ENCODE results near the gene SLC25A33. TPM values are rescaled to one million over a fixed set of nuclear protein-coding genes. Genes with fewer than 3 reads are reported as not detected.

Gene SLC25A33
- total RNA-seq, 1 experiment from 2014 or later: 42.2 TPM

GRCh38 chr1:9573723-9574122, 34.5 kb downstream of the SLC25A33 start:
- in situ Hi-C loops (cut with HindIII; ENCODE audit: low sequenced_read_pairs): loop anchor here (25.0 kb wide), 1 partner anchor 286 kb away; the partner anchor contains the start of gene SPSB1
- DNase-seq (ENCODE audit: low spot score): peak; percentile 42

GRCh38 chr1:9575486-9575885, 36.2 kb downstream of the SLC25A33 start:
- in situ Hi-C loops (cut with HindIII; ENCODE audit: low sequenced_read_pairs): no loop called here
- no peak for DNase-seq (ENCODE audit: low spot score)

- in situ Hi-C loops (cut with HindIII; ENCODE audit: low sequenced_read_pairs): no loop called here
- no peak for DNase-seq (ENCODE audit: low spot score)
Measured at GRCh38 chr1:9576903-9577302, 37.6 kb downstream of the SLC25A33 start.

DNA sequence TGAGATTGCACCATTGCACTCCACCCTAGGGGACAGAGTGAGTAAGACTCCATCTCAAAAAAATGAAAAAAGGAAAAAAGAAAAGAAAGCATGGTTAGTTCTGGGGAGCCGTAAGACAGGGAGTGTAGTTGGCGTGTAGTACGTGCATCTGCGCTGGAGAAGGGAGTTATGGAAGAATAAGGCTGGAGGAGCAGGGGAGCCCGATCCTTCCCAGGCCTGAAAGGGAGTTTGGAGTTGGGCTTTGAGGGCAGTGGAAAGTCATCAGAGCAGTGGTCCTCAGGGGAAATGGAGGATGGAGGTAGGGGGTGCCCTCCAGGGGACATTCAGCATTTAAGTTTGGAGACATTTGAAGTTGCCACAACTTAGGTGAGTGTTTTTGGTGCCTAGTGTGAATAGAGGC, 38.2 kb downstream of the SLC25A33 start:
- no peak for DNase-seq (ENCODE audit: low spot score)
- in situ Hi-C loops (cut with HindIII; ENCODE audit: low sequenced_read_pairs): no loop called here

- DNase-seq (ENCODE audit: low spot score): no peak
- in situ Hi-C loops (cut with HindIII; ENCODE audit: low sequenced_read_pairs): no loop called here
Measured at GRCh38 chr1:9580942-9581341, 41.7 kb downstream of the SLC25A33 start.

GRCh38 chr1:9586147-9586766, 47.0 kb downstream of the SLC25A33 start:
- no peak for DNase-seq (ENCODE audit: low spot score)

GRCh38 chr1:9588551-9589143, 49.4 kb downstream of the SLC25A33 start, which contains the start of gene TMEM201:
TMEM201 (plus strand) TSS chr1:9588911; CDS start chr1:9588931, 20 bp downstream.
- DNase-seq (ENCODE audit: low spot score): peak; percentile 92
- in situ Hi-C loops (cut with HindIII; ENCODE audit: low sequenced_read_pairs): no loop called here

More at GRCh38 chr1:9586147-9586766, 47.0 kb downstream of the SLC25A33 start:
- in situ Hi-C loops (cut with HindIII; ENCODE audit: low sequenced_read_pairs): no loop called here

DNA sequence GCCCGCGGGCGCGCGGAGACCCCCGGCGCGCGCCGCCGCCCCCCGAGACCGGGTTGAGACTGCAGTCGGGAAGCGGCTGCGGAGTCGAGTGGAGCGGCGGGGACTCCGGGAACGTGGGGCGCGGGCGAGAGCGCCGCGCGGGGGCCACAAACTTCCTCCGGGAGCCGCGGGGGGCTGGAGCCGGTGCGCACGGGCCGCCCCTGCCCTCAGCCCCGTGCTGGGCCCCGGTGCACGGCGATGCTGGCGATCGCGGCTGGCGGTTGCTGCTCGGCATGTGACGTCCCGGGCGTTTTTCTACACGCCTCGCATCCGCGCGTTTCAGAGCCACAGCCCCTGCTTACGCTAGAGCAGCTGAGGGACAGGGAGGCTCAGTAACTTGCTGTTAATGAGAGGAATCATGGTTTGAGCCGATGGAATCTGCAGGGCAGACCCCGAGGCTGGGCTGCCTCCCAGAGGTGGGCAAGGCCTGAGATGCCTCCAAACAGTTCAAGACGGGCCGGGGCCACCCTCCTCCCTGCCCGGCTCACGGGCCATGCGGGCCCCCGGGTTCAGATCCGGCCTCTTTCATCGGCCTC, 50.0 kb downstream of the SLC25A33 start:
- no peak for DNase-seq (ENCODE audit: low spot score)
- in situ Hi-C loops (cut with HindIII; ENCODE audit: low sequenced_read_pairs): no loop called here

- no peak for DNase-seq (ENCODE audit: low spot score)
- in situ Hi-C loops (cut with HindIII; ENCODE audit: low sequenced_read_pairs): no loop called here
Measured at GRCh38 chr1:9589719-9590157, 50.5 kb downstream of the SLC25A33 start.

DNA sequence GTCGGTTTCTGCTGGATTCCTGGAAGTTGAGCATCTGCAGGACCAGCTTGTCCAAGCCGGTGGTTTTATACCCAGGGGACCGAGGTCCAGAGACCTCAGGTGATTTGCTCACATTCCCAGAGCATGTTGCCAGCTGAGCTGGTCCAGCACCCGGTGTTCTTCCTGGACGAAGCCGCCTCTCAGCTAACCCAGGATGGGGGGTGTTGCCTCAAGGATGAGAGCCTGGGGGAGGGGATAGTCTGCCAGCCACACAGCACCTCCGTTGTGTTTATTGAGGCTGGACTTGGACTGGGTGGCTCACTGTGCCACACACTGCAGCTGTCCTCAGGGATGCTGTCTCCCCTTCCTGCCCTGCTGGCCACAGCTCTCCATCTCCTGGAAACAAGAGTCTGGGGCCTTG, 50.9 kb downstream of the SLC25A33 start:
- in situ Hi-C loops (cut with HindIII; ENCODE audit: low sequenced_read_pairs): no loop called here
- DNase-seq (ENCODE audit: low spot score): no peak

DNA sequence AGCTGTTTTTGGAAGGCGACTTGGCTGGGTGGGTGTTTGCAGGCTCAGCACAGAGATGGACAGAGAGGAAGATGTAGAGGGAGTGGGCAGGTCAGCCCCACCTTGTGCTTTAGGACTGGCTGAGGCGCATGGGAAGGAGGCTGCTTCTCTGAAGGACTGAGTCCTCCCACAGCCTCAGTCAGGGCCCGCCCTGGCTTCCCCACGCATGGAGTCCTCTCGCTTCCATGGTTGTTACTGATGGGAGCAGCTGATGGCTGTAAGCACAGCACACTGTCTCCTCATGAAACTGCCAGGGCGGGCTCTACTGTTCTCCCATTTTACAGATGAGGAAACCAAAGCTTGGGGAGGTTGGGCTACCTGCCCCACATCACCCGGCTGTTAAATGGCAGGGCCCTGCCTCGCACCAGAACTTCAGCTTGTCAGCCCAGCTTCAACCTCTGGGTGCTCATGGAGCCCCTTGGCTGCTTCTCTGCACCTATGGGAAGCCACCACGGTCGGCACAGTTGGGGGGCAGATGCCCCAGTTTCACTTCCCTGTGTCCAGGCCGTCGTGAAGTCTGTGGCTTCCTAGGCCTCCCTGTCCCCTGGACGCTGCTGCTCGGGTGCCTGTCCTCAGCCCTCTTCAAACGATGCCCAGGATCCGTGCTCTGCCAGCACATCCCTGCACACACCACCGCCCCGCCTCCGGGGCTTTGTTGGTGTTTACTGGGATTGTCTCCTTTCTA, 51.8 kb downstream of the SLC25A33 start:
- no peak for DNase-seq (ENCODE audit: low spot score)
- in situ Hi-C loops (cut with HindIII; ENCODE audit: low sequenced_read_pairs): no loop called here

DNA sequence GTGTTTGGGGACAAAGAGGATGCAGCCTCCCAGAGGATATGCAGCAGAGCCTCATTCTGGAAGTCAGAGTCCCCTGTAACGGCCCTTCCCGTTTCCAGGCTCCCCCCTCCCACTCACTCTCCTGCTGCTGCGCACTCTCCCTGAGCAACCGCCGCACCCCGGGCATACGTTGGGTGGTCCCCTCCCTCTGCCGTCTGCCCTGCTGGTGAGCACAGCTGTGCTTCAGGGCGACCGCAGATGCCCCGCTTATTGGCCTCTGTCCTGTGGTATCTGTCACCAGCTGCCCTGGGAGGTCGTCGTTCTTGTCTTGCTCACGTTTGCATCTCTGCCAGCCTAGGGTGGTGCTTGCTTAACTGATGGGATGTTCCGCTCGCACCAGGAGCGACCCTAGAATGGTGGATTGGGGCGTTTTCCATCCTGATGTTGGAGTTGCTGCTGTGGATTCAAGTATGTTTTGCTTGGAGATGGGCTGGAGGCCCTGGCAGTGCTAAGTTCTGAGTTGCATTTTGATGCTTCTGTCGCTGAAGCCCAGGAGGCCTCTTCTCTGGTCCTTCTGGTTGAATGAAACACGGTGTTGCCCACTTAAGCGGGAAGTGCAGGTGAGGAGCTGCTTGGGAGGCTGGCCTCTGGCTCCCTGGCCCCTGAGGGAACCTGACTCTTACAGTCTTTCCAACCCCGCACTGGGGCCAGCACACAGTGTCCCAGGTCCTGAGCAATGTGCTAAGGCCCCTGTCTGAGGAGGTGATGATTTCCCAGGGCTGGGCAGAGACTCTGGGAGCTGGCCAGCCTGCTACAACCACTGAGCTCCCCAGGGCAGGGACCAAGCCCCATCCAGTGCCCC, 52.6 kb downstream of the SLC25A33 start:
- DNase-seq (ENCODE audit: low spot score): no peak
- in situ Hi-C loops (cut with HindIII; ENCODE audit: low sequenced_read_pairs): no loop called here

DNA sequence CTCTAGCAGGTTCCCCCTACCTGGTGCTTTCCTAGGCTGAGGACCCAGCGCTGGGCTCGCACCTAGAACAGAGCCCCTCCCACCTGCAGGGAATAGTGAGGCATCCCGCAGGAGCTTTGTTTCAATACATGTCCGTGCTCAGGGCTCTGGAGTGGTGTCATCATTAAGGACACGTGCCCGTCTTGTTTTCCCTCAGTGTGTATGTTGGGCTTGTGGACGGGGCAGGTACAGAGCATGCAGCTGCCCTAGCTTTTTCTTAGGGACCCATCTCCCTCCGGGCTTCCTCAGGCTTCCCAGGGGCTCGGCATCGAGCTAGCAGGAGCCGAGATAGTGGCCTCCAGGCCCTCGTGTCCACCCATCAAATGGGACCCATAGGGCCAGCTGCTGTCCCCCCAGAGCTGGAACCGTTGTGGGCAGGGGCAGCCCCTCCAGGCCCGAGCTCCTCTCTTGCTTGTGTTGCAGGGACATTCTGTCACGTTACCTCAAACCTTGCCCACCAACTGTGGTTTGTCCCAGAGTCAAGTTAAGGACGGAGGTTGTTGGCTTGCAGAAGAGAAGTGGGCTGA, 53.3 kb downstream of the SLC25A33 start:
- in situ Hi-C loops (cut with HindIII; ENCODE audit: low sequenced_read_pairs): no loop called here
- DNase-seq (ENCODE audit: low spot score): no peak

DNA sequence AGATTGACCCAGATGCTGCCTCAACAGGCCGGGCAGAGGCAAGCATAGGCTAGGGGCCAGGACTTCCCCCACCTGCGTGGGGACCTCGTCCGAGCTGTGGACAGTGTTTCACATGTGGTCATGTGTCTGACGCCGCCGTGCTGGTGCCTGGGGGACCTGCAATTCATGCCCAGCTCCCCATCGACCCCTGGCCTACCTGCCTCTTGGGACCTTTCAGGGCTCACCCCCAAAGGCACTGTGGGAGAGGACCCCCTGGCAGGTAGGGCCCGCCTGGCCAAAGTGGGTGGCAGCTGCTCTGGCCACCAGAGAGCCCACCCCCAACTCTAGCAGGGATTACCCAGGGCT, 53.9 kb downstream of the SLC25A33 start:
- no peak for DNase-seq (ENCODE audit: low spot score)
- in situ Hi-C loops (cut with HindIII; ENCODE audit: low sequenced_read_pairs): no loop called here

GRCh38 chr1:9593492-9594465, 54.5 kb downstream of the SLC25A33 start:
- DNase-seq (ENCODE audit: low spot score): no peak
- in situ Hi-C loops (cut with HindIII; ENCODE audit: low sequenced_read_pairs): no loop called here

- DNase-seq (ENCODE audit: low spot score): no peak
- in situ Hi-C loops (cut with HindIII; ENCODE audit: low sequenced_read_pairs): no loop called here
Measured at GRCh38 chr1:9594471-9595155, 55.3 kb downstream of the SLC25A33 start.
